Small intestine (tissue), 7 donors: ENCODE results near the gene PLSCR2. TPM values are rescaled to one million over a fixed set of nuclear protein-coding genes. Genes with fewer than 3 reads are reported as not detected.
A peak's percentile ranks its signal among the peaks of the same experiment; 100 is the strongest.
"Not testable (repeated sequence)": the region's sequence is repeated elsewhere in the genome, so short reads cannot be mapped to it uniquely, and the experiment has no call there.

Source experiments
- DNase-seq, 2 donors: peaks; one replicate each; pipeline versions ENCODE4 v3.0.0 to v3.0.0-alpha.2; 2013
- FAIRE-seq: peaks from 2 replicates; lab custom pipeline; 2012; peaks lifted over from hg19 to GRCh38; lab: Jason Lieb, UNC
- H3K27ac ChIP-seq, 3 donors: one replicate each; pipeline ENCODE4 v1.5.1; 2013; ENCODE audit warnings: low read length in 2 of 3, mild to moderate bottlenecking in 2 of 3, control low read depth in 1 of 3, inconsistent platforms in 1 of 3, low read depth in 1 of 3, moderate library complexity in 1 of 3
- H3K27me3 ChIP-seq, 3 donors: one replicate each; pipeline ENCODE4 v1.6.1; 2013; ENCODE audit warnings: low read length in 3 of 3, inconsistent platforms in 1 of 3; ENCODE audit not compliant: control insufficient read depth in 3 of 3, insufficient read depth in 3 of 3
- H3K36me3 ChIP-seq, 3 donors: one replicate each; pipeline ENCODE4 v1.6.1; 2013; ENCODE audit warnings: low read length in 3 of 3, inconsistent platforms in 1 of 3, low read depth in 1 of 3, mild to moderate bottlenecking in 1 of 3, moderate library complexity in 1 of 3; ENCODE audit not compliant: control insufficient read depth in 3 of 3, insufficient read depth in 2 of 3
- H3K4me1 ChIP-seq, 3 donors: one replicate each; pipeline ENCODE4 v1.6.1; 2013; ENCODE audit warnings: low read length in 2 of 3, inconsistent platforms in 1 of 3, low read depth in 1 of 3, mild to moderate bottlenecking in 1 of 3, moderate library complexity in 1 of 3; ENCODE audit not compliant: control insufficient read depth in 3 of 3, insufficient read depth in 2 of 3
- H3K4me3 ChIP-seq, 3 donors: one replicate each; pipeline ENCODE4 v1.5.1; 2013; ENCODE audit warnings: low read length in 3 of 3, control low read depth in 1 of 3, inconsistent platforms in 1 of 3, low read depth in 1 of 3, mild to moderate bottlenecking in 1 of 3, moderate library complexity in 1 of 3
- H3K9me3 ChIP-seq, 2 donors: one replicate each; pipeline ENCODE4 v1.6.1; 2013; ENCODE audit warnings: low read depth in 1 of 2, low read length in 1 of 2; ENCODE audit not compliant: control insufficient read depth in 2 of 2, insufficient read depth in 1 of 2
- WGBS, 3 donors: extraction: QIAGEN DNeasy Blood & Tissue Kit; methylation state at CpG; one replicate each; pipeline ENCODE4 v1.1.7; 2013; 5-methylcytosine and 5-hydroxymethylcytosine counted together
- polyA plus RNA-seq, 4 donors: library from polyadenylated mRNA; stranded (reverse) in 3 of 4; unstranded in 1 of 4; fragments of 200-250 nt in 3 of 4; fragments of 120-200 nt in 1 of 4; gene quantifications; one replicate each; pipeline versions ENCODE4 v1.2.1 to v1.2.3, GENCODE V29; 2013
- donor health status: healthy with polysubstance abuse.
- donor health status: control.
- donor health status: control.
- donor health status: Bipolar disorder and iron deficiency.
- donor health status: healthy.

PLSCR2 gene
- polyA plus RNA-seq, 4 donors, result 0.65 TPM; not detected in 3

DNA sequence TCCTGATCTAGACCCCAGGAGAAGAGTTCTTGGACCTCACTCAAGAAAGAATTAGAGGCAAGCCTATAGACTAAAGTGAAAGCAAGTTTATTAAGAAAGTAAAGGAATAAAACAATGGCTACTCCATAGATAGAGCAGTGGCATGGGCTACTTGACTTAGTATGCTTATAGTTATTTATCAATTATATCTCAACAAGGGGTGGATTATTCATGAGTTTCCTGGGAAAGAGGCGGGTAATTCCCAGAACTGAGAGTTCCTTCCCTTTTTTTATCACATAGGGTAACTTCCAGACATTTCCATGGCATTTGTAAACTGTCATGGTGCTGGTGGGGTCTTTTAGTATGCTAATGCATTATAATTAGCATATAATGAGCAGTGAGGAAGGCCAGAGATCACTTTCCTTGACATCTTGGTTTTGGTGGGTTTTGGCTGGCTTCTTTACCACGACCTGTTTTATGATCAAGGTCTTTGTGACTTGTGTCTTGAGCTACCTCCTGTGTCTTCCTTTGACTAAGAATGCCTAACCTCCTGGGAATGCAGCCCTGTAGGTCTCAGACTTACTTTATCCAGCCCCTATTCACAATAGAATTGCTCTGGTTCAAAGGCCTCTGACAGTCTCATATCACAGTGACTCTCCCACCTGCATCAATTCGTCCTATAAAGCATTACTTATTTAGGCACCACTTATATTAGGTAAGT lies 35.3 kb upstream of the PLSCR2 start:
- H3K4me1 ChIP-seq, result peaks cover 0 to 24% (median 4%) of the 10 kb centered on the region in 3 donors
- H3K4me3 ChIP-seq, result no peak overlapping the region
- 60 to 78% (median 72%) methylated on average over 3 of the region's 3 CpGs for WGBS, 3 donors
- H3K36me3 ChIP-seq, result no peaks in the 10 kb centered on the region
- H3K9me3 ChIP-seq, result no peaks in the 10 kb centered on the region
- no peak for DNase-seq
- no peaks in the 10 kb centered on the region for H3K27me3 ChIP-seq
- H3K27ac ChIP-seq, result no peak overlapping the region
- no peak for FAIRE-seq

DNA sequence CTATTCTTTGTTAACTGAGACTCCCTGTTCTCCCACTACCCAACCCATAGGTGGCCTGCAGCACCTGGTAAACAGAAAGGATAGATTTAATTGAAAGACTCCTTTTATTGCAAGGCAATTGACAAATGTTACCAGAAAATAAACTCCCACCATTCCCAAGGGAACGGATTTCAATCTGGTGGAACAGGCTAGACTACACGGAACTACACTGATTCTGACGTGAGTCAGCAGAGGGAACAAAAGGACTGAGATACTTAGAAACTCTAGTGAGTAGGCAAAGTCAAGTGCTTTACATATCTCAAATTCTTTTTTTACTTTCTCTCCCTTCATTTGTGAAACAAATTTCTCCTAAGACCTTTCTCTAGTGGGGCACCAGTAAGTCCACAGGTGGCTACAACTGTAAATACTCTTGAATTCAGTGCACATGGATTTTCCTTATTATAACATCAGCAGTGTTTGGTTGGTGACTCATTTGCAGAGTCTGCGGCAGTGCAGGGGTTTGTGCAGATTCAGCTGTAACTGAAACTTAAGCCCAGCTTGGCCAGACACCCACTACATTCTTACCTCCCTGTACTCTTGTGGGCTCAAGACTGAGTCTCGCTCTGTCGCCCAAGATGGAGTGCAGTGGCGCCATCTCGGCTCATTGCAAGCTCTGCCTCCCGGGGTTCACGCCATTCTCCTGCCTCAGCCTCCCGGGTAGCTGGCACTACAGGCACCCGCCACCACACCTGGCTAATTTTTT lies 34.3 kb upstream of the PLSCR2 start:
- no peaks in the 10 kb centered on the region for H3K36me3 ChIP-seq
- no peak overlapping the region for H3K4me3 ChIP-seq
- FAIRE-seq, result no peak
- H3K27me3 ChIP-seq, result no peaks in the 10 kb centered on the region
- peak in 1 of 2 donors; percentile 56 for DNase-seq
- peaks cover 0 to 24% (median 4%) of the 10 kb centered on the region in 3 donors for H3K4me1 ChIP-seq
- H3K9me3 ChIP-seq, result no peaks in the 10 kb centered on the region
- 71 to 78% (median 72%) methylated on average over 12 of the region's 12 CpGs for WGBS, 3 donors
- H3K27ac ChIP-seq, result peak overlapping the region in 1 of 3 donors; percentile 31

DNA sequence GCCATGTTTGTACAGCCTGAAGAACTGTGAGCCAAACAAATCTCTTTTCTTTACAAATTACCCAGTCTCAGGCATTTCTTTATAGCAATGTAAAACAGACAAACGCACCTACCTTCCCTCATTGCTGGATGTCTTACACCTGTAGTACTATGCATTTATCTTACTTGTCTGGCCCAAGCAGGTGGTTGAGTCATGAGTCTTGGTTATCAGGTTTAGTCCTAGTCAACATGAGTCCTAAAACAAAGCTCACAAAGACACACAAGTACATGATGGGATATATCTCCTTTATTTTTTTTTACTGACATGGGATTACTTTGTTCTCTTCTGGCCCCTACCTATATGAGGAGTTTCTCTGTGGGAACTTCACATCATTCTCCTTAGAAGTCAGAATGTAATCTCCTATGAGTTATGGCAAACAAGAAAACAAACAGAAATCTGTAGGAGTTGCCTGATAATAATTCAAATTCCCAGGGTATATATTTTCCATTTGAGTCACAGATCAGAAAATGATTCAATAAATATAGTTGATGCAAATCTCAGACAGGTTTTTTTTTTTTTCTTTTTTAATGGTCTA lies 33.6 kb upstream of the PLSCR2 start:
- FAIRE-seq, result no peak
- H3K27ac ChIP-seq, result no peak overlapping the region
- H3K36me3 ChIP-seq, result no peaks in the 10 kb centered on the region
- no peaks in the 10 kb centered on the region for H3K27me3 ChIP-seq
- peaks cover 0 to 24% (median 4%) of the 10 kb centered on the region in 3 donors for H3K4me1 ChIP-seq
- DNase-seq, result no peak
- WGBS, 3 donors, result 73 to 89% (median 87%) methylated on average over 1 of the region's 1 CpG
- H3K4me3 ChIP-seq, result no peak overlapping the region
- H3K9me3 ChIP-seq, result peaks cover 0 to 2% of the 10 kb centered on the region in 2 donors

DNA sequence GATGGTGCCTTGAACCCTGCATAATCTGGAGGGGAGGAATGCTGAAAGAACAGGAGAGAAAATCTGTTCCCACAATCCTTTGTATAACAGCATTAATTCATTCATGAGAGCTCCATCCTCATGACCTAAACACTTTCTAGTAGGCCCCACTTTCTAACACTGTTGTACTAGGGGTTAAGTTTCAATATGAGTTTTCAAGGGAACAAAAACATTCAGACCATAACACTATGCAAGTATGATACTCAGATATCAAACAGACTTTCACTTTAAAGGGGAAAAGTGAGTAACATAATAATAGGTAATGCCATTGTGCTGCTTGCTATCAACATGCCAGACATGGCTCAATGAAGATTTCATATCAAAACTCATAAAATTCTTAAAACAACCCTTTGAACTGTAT lies 32.4 kb upstream of the PLSCR2 start:
- Histone ChIP-seq H3K4me1 (peaks cover 0 to 15% (median 2%) of the 10 kb centered on the region in 3 donors), H3K9me3 (peaks cover 0 to 5% of the 10 kb centered on the region in 2 donors), H3K27ac (no peak overlapping the region), H3K27me3 (no peaks in the 10 kb centered on the region), H3K36me3 (no peaks in the 10 kb centered on the region), H3K4me3 (no peak overlapping the region)
- FAIRE-seq (no peak), DNase-seq (no peak)

DNA sequence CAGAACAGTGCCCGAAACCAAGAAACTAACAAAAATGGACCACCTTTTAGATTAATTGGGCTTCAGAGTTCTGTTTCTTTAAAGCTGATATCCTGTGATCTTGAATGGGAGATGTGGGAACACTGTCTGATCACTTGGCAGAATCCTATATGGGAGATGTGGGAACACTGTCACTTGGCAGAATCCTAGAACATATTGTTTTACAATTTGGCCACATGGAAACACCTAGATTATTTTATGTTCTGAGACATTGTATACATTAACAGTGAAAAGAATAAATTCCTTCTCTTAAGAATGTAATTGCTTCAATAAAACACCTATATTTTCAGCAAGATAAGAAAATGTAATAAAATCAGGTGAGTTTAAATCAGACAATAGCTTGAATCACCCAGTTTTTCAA lies 30.3 kb upstream of the PLSCR2 start:
- no peak overlapping the region for H3K4me3 ChIP-seq
- FAIRE-seq (no peak), DNase-seq (no peak)
- no peaks in the 10 kb centered on the region for H3K36me3 ChIP-seq
- H3K27ac ChIP-seq, result no peak overlapping the region
- no peaks in the 10 kb centered on the region for H3K27me3 ChIP-seq
- peaks cover 0 to 5% (median 0%) of the 10 kb centered on the region in 3 donors for H3K4me1 ChIP-seq
- H3K9me3 ChIP-seq, result peaks cover 0 to 5% of the 10 kb centered on the region in 2 donors
- 39 to 60% (median 53%) methylated on average over 1 of the region's 1 CpG for WGBS, 3 donors

DNA sequence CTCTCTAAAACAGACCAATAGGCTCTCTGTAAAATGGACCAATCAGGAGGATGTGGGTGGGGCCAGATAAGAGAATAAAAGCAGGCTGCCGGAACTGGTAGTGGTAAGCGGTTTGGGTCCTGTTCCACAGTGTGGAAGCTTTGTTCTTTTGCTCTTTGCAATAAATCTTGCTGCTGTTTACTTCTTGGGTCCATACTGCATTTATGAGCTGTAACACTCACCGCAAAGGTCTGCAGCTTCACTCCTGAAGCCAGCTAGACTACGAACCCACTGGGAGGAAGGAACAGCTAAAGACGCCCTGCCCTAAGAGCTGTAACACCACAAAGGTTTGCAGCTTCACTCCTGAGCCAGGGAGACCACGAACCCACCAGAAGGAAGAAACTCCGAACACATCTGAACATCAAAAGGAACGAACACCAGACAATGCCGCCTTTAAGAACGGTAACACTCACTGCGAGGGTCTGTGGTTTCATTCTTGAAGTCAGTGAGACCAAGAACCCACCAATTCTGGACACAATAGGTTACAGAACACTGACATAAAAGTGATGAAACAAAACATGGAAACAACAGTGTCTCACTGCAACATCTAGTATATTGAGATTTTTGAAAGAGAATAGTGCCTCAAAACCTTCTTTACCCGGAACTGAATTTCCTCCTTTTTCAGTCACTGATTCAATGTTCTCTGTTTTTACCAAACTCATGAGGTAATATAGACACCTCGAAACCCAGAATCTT lies 28.8 kb upstream of the PLSCR2 start:
- no peak overlapping the region for H3K27ac ChIP-seq
- H3K36me3 ChIP-seq, result no peaks in the 10 kb centered on the region
- DNase-seq, result no peak
- FAIRE-seq, result no peak
- H3K4me3 ChIP-seq, result no peak overlapping the region
- H3K27me3 ChIP-seq, result no peaks in the 10 kb centered on the region
- H3K4me1 ChIP-seq, result no peaks in the 10 kb centered on the region
- 80 to 89% (median 80%) methylated on average over 13 of the region's 13 CpGs for WGBS, 3 donors
- peaks cover 0 to 5% of the 10 kb centered on the region in 2 donors for H3K9me3 ChIP-seq

DNA sequence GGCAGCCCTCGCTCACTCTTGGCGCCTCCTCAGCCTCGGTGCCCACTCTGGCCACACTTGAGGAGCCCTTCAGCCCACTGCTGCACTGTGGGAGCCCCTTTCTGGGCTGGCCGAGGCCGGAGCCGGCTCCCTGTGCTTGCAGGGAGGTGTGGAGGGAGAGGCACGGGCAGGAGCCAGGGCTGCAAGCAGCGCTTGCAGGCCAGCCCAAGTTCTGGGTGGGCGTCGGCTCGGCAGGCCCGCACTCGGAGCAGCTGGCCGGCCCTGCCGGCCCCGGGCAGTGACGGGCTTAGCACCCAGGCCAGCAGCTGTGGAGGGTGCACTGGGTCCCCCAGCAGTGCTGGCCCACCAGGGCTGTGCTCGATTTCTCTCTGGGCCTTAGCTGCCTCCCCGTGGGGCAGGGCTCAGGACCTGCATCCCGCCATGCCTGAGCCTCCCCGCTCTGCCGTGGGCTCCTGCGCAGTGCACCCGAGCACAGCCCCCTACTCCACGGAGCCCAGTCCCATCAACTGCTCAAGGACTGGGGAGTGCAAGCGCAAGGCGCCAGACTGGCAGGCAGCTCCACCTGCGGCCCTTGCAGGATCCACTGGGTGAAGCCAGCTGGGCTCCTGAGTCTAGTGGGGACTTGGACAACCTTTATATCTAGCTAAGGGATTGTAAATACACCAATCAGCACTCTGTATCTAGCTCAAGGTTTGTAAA lies 27.9 kb upstream of the PLSCR2 start:
- not testable (repeated sequence) for FAIRE-seq, DNase-seq, H3K4me1 ChIP-seq, H3K27me3 ChIP-seq, H3K9me3 ChIP-seq, H3K36me3 ChIP-seq, H3K27ac ChIP-seq, H3K4me3 ChIP-seq
- WGBS, 3 donors, result 92 to 98% (median 94%) methylated on average over 28 of the region's 28 CpGs

DNA sequence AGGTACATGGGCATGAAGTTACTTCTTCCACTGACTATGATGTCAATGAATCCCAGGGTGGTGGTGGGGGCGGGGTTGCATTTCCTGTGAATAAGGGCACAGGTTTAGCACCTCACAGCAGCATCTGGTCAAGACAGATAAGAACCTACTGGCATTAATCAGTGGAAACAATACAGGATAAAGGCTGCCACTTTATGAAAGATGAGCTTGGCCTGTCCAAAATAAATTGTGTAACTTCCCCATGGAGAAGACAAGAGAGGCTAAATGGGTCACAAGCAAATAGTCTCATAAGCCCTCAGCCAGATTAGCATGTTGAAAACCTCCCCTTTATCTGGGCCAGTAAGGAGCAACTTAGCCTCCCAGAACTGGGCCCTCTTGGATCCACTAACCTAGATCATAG lies 27.4 kb upstream of the PLSCR2 start:
- H3K4me1 ChIP-seq, result no peaks in the 10 kb centered on the region
- H3K27ac ChIP-seq, result no peak overlapping the region
- no peaks in the 10 kb centered on the region for H3K36me3 ChIP-seq
- 0 to 80% (median 55%) methylated on average over 1 of the region's 1 CpG for WGBS, 3 donors
- DNase-seq (no peak), FAIRE-seq (no peak)
- peaks cover 0 to 5% of the 10 kb centered on the region in 2 donors for H3K9me3 ChIP-seq
- H3K4me3 ChIP-seq, result no peak overlapping the region
- H3K27me3 ChIP-seq, result no peaks in the 10 kb centered on the region
